GM12878 (cell line): ENCODE data around the gene VANGL1. TPM values are rescaled to one million over a fixed set of nuclear protein-coding genes. Genes with fewer than 3 reads are reported as not detected.

ENCODE experiments used
- ATAC-seq: fragments of 200-7000 bp; cut with Tn5 transposase; 3 replicates; pipeline ENCODE4 v1.9.1; 2020; ENCODE audit warnings: mild to moderate bottlenecking, moderate library complexity
- BruUV-seq: library from RNA; stranded (reverse); fragments of 400-500 nt; replicated peaks from 2 replicates; lab custom pipeline; 2021; lab: Mats Ljungman, UMichigan
- CTCF ChIA-PET: fragments of 300-600 bp; sonication (Branson Sonifier 250); formaldehyde crosslinking; extraction: SDS; loops from one replicate; lab custom pipeline; 2021; ENCODE audit warnings: inconsistent platforms; lab: Yijun Ruan, JAX
- POLR2A ChIA-PET: fragments of 350-600 bp; formaldehyde crosslinking; extraction: SDS; loops from one replicate; lab custom pipeline; 2021; ENCODE audit warnings: inconsistent platforms; lab: Charles Lee
- RAD21 ChIA-PET: fragments of 300-600 bp; sonication (Branson Sonifier 250); formaldehyde crosslinking; loops from one replicate; lab custom pipeline; 2023; ENCODE audit warnings: antibody characterized with exemption; ENCODE audit not compliant: unreplicated experiment; lab: Charles Lee
- SMC1A ChIA-PET: fragments of 300-600 bp; sonication (Branson Sonifier 250); formaldehyde crosslinking; loops from one replicate; lab custom pipeline; 2023; ENCODE audit not compliant: unreplicated experiment, uncharacterized antibody; lab: Charles Lee
- DNase-seq: peaks from one replicate; pipeline ENCODE4 v3.0.0-alpha.2; 2011; ENCODE audit warnings: low read depth, low spot score
- FAIRE-seq: peaks from 3 replicates; lab custom pipeline; 2011; peaks lifted over from hg19 to GRCh38; lab: Jason Lieb, UNC
- H2AFZ ChIP-seq: 2 replicates; pipeline ENCODE4 v1.6.0; 2011; ENCODE audit warnings: low read depth, low read length, control low read depth; ENCODE audit not compliant: control insufficient read depth
- H3K27ac ChIP-seq: 2 replicates; pipeline ENCODE4 v1.5.1; 2011; ENCODE audit warnings: control low read depth; ENCODE audit not compliant: control insufficient read depth, insufficient read depth
- H3K27me3 ChIP-seq, 2 experiments: replicated peaks in 1 of 2; 2 replicates each; pipeline versions ENCODE4 v1.6.0 to v1.6.1; 2011; ENCODE audit warnings: low read length in 1 of 2; ENCODE audit not compliant: control insufficient read depth in 2 of 2, insufficient read depth in 2 of 2
- H3K36me3 ChIP-seq, 2 experiments: 2 replicates each; pipeline ENCODE4 v1.5.1; 2011; ENCODE audit warnings: low read length in 1 of 2; ENCODE audit not compliant: control insufficient read depth in 2 of 2, insufficient read depth in 2 of 2
- H3K4me1 ChIP-seq: 2 replicates; pipeline ENCODE4 v1.6.1; 2011; ENCODE audit warnings: mild to moderate bottlenecking, low read length, moderate library complexity, mixed read lengths; ENCODE audit not compliant: control insufficient read depth, insufficient read depth
- H3K4me2 ChIP-seq: 2 replicates; pipeline ENCODE4 v1.6.0; 2011; ENCODE audit warnings: control low read depth; ENCODE audit not compliant: control insufficient read depth, insufficient read depth
- H3K4me3 ChIP-seq: fragments of 200-600 bp; sonication (generic); 2 replicates; pipeline ENCODE4 v1.5.1; 2016
- H3K79me2 ChIP-seq: 2 replicates; pipeline ENCODE4 v1.6.0; 2011; ENCODE audit warnings: low read length; ENCODE audit not compliant: control insufficient read depth, insufficient read depth
- H3K9ac ChIP-seq: 2 replicates; pipeline ENCODE4 v1.8.0; 2011; ENCODE audit warnings: low read length, control low read depth, mixed read lengths; ENCODE audit not compliant: control insufficient read depth, insufficient read depth
- H3K9me3 ChIP-seq: replicated peaks from 3 replicates; pipeline ENCODE4 v1.5.1; 2011; ENCODE audit warnings: mild to moderate bottlenecking, low read length; ENCODE audit not compliant: control insufficient read depth, insufficient read depth
- H4K20me1 ChIP-seq: 2 replicates; pipeline ENCODE4 v1.6.0; 2011; ENCODE audit not compliant: control insufficient read depth, insufficient read depth
- CBX3 ChIP-seq: fragments of 200-600 bp; sonication (generic); IDR thresholded peaks from 2 replicates; pipeline ENCODE4 v1.6.1; 2016; ENCODE audit warnings: low read depth, borderline replicate concordance
- HCFC1 ChIP-seq: fragments of 150-350 bp; IDR thresholded peaks from 2 replicates; pipeline ENCODE4 v1.6.1; 2014; ENCODE audit warnings: low read length
- PAX5 ChIP-seq: IDR thresholded peaks from 2 replicates; pipeline ENCODE4 v1.6.1; 2011; ENCODE audit warnings: low read depth, low read length, borderline replicate concordance
- POLR2AphosphoS2 ChIP-seq: IDR thresholded peaks from 2 replicates; pipeline ENCODE4 v1.6.1; 2011; ENCODE audit warnings: low read depth, mild to moderate bottlenecking, low read length, improper control_type of control experiment, moderate library complexity
- SMARCA5 ChIP-seq: fragments of 450-650 bp; IDR thresholded peaks from 2 replicates; pipeline ENCODE4 v1.6.1; 2017; ENCODE audit warnings: mild to moderate bottlenecking
- ZNF207 ChIP-seq: fragments of 450-650 bp; IDR thresholded peaks from 2 replicates; pipeline ENCODE4 v1.6.1; 2014; ENCODE audit warnings: antibody characterized with exemption, mild to moderate bottlenecking, borderline replicate concordance
- ZNF24 ChIP-seq: fragments of 450-650 bp; IDR thresholded peaks from 2 replicates; pipeline ENCODE4 v1.6.1; 2017; ENCODE audit warnings: antibody characterized with exemption, mild to moderate bottlenecking
- ZZZ3 ChIP-seq: IDR thresholded peaks from 2 replicates; pipeline ENCODE4 v1.6.1; 2011; ENCODE audit warnings: low read depth; ENCODE audit not compliant: control insufficient read depth, insufficient read length
- WGBS: methylation state at CpG from one replicate; pipeline ENCODE4 v1.1.6; 2016; ENCODE audit warnings: low lambda C conversion rate; ENCODE audit not compliant: insufficient replicate concordance, insufficient coverage; ENCODE audit errors: missing lambda C conversion rate; 5-methylcytosine and 5-hydroxymethylcytosine counted together
- in situ Hi-C: fragments of 300-500 bp; cut with MboI; formaldehyde crosslinking; loops from 9 replicates; pipeline ENCODE4 v1.14.3; 2018; ENCODE audit warnings: mixed read lengths
- intact Hi-C: fragments of 100-400 bp; cut with micrococcal nuclease; formaldehyde crosslinking; loops from one replicate; pipeline ENCODE4 v1.14.2; 2022; ENCODE audit not compliant: unreplicated experiment
- polyA plus RNA-seq, 11 experiments: library from polyadenylated mRNA; depleted of rRNA in 4 of 11; unstranded in 6 of 11; stranded (reverse) in 5 of 11; fragments of >200 nt; fragmentation: Nextera tagmentation in 4 of 11; fragmentation: Illumina TruSeq in 1 of 11; extraction: Ambion mirVana in 4 of 11; extraction: Trizol in 1 of 11; gene quantifications; 1 replicate in 1 of 11; 2 replicates in 10 of 11; pipeline versions ENCODE4 v1.2.1 to v1.2.3, GENCODE V29; 2011 to 2016; ENCODE audit warnings: inconsistent platforms in 2 of 11, missing spikeins in 2 of 11, low read depth in 1 of 11
- total RNA-seq, 4 experiments: library from RNA; depleted of rRNA in 3 of 4; stranded (reverse); fragments of >200 nt in 3 of 4; fragmentation: Illumina TruSeq in 1 of 4; extraction: Trizol in 1 of 4; gene quantifications; 2 replicates each; pipeline versions ENCODE4 v1.2.1 to v1.2.3, GENCODE V29; 2013 to 2021

Gene VANGL1
- total and polyA plus RNA-seq, 10 of the 15 experiments (the other 5 are each of a cell fraction or from before 2014, with no cell fraction given), result 0.71 to 12.9 (median 6.3) TPM

GRCh38 chr1:115596080-115596780 lies 45.5 kb upstream of the VANGL1 start:
- intact Hi-C loops, result loop anchor here (1.0 to 10.0 kb wide), 4 partner anchors 49 to 621 kb away; no protein-coding TSS in a partner anchor
- no peaks in the 10 kb centered on the region for H3K27me3 ChIP-seq
- 17% methylated on average over 7 of the region's 7 CpGs for WGBS
- no peak for FAIRE-seq
- ATAC-seq, result no peak
- H3K4me2 ChIP-seq, result no peak overlapping the region
- TF ChIP-seq HCFC1 (no peak), SMARCA5 (no peak), ZZZ3 (no peak), ZNF207 (no peak), PAX5 (no peak)
- no peak overlapping the region for H3K27ac ChIP-seq
- no peaks in the 10 kb centered on the region for H3K4me1 ChIP-seq
- H3K79me2 ChIP-seq, result no peaks in the 10 kb centered on the region
- H3K9me3 ChIP-seq, result no peaks in the 10 kb centered on the region
- H3K9ac ChIP-seq, result no peak overlapping the region
- no peaks in the 10 kb centered on the region for H4K20me1 ChIP-seq
- SMC1A ChIA-PET, result interaction anchor here (1.2 to 3.7 kb wide), 3 partner anchors 454 to 459 kb away, joined by 5 to 14 read pairs (median 5); no protein-coding TSS in a partner anchor
- POLR2A ChIA-PET, result interaction anchor here (0.5 kb wide), 1 partner anchor 51 kb away, joined by 4 read pairs; no protein-coding TSS in a partner anchor
- no peak for DNase-seq
- in situ Hi-C loops, result no loop called here
- no TSS peak for BruUV-seq
- no peaks in the 10 kb centered on the region for H3K36me3 ChIP-seq
- CTCF ChIA-PET, result interaction anchor here (0.6 to 6.9 kb wide), 26 partner anchors 10 to 1192 kb away, joined by 3 to 105 read pairs (median 4); no protein-coding TSS in a partner anchor
- no peak overlapping the region for H3K4me3 ChIP-seq
- RAD21 ChIA-PET, result interaction anchor here (0.6 to 4.9 kb wide), 7 partner anchors 111 to 1177 kb away, joined by 3 to 45 read pairs (median 3); no protein-coding TSS in a partner anchor
- no peak overlapping the region for H2AFZ ChIP-seq

DNA sequence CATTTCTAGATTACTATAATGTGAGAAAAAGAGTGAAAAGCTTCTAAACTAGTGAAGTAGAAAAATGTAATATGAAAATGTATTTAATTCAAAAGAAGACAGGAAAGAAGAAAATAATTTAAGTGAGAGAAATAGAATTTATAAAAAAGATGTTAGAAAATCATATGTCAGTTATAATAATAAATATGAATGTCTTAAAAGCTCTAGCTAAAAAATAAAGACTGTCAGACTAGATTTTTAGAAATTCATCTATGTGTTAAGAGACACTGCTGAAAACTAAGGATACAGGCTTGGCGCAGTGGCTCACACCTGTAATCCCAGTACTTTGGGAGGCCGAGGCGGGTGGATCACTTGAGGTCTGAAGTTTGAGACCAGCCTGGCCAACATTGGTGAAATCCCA lies 37.3 kb upstream of the VANGL1 start:
- BruUV-seq, result no TSS peak
- POLR2A ChIA-PET, result no interaction called here
- H3K4me3 ChIP-seq, result no peak overlapping the region
- SMC1A ChIA-PET, result interaction anchor here (0.7 kb wide), 1 partner anchor 167 kb away, joined by 3 read pairs; no protein-coding TSS in a partner anchor
- no peak overlapping the region for H2AFZ ChIP-seq
- CTCF ChIA-PET, result interaction anchor here (1.0 to 1.1 kb wide), 2 partner anchors 13 to 167 kb away, joined by 3 to 4 read pairs; no protein-coding TSS in a partner anchor
- DNase-seq, result no peak
- ATAC-seq, result no peak
- no peaks in the 10 kb centered on the region for H3K4me1 ChIP-seq
- intact Hi-C loops, result no loop called here
- H3K27ac ChIP-seq, result no peak overlapping the region
- no peak for FAIRE-seq
- H3K36me3 ChIP-seq, result no peaks in the 10 kb centered on the region
- H3K79me2 ChIP-seq, result no peaks in the 10 kb centered on the region
- no peaks in the 10 kb centered on the region for H3K27me3 ChIP-seq
- no peak for TF ChIP-seq POLR2AphosphoS2
- TF ChIP-seq ZNF24, result no peak
- no peak for TF ChIP-seq CBX3
- TF ChIP-seq, all 136 proteins: peak for 0
- Histone ChIP-seq H4K20me1 (no peaks in the 10 kb centered on the region), H3K9me3 (no peaks in the 10 kb centered on the region), H3K9ac (no peak overlapping the region), H3K4me2 (no peak overlapping the region)
- RAD21 ChIA-PET, result no interaction called here
- 73% methylated on average over 3 of the region's 3 CpGs for whole genome bisulfite sequencing
- in situ Hi-C loops, result no loop called here
